Right ventricle myocardium inferior (tissue), 1 donor: ENCODE measurements around the gene PALLD. TPM values are rescaled to one million over a fixed set of nuclear protein-coding genes. Genes with fewer than 3 reads are reported as not detected.
"Not testable (repeated sequence)": the region's sequence is repeated elsewhere in the genome, so short reads cannot be mapped to it uniquely, and the experiment has no call there.

Experiments
- ATAC-seq: fragments of 200-7000 bp; cut with Tn5 transposase; one replicate; pipeline ENCODE4 v1.9.1; 2020; ENCODE audit warnings: mild to moderate bottlenecking, moderate library complexity
- DNase-seq: peaks from one replicate; pipeline ENCODE4 v3.0.0; 2021; ENCODE audit errors: missing footprints
- intact Hi-C: fragments of 100-400 bp; cut with DNase I; formaldehyde crosslinking; loops from one replicate; pipeline ENCODE4 v1.11.0; 2022
- total RNA-seq: library from RNA; stranded (reverse); fragmentation: NEBNext Ultra II Directional; extraction: Animal tissue kit (Norgen Biotek cat#: 25700); gene quantifications from one replicate; pipeline ENCODE4 v1.2.1, GENCODE V29; 2021
- donor health status: DM: no; HTN: yes; CAD: no; lungs with severe emphysema.

PALLD gene
- total RNA-seq, 1 donor from 2014 or later = 977 TPM

GRCh38 chr4:168803052-168803451 lies 306.2 kb downstream of the PALLD start:
- intact Hi-C loops, DNase-seq: not testable (repeated sequence)
- peak; percentile 47 for ATAC-seq

DNA sequence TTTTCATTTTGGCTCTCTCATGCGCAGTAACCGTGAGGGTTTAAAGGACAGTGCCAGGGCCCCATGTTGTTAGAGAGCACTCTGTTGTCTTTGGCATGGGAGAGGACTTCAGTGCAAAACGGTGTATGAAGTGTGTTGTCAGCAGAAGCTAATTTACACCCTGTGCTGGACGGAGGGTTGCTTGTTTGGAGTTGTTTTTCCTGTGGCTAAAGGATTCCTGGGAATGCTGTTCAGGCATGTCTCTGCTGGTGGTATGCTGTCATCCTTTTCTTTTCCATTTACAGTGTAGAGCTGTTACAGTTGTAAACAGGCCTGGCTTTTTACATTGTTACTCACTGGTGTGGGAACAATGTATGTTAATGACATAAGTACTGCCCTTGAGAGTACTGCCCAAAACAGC lies 306.9 kb downstream of the PALLD start:
- intact Hi-C loops = no loop called here
- ATAC-seq (peak; percentile 67), DNase-seq (no peak)

DNA sequence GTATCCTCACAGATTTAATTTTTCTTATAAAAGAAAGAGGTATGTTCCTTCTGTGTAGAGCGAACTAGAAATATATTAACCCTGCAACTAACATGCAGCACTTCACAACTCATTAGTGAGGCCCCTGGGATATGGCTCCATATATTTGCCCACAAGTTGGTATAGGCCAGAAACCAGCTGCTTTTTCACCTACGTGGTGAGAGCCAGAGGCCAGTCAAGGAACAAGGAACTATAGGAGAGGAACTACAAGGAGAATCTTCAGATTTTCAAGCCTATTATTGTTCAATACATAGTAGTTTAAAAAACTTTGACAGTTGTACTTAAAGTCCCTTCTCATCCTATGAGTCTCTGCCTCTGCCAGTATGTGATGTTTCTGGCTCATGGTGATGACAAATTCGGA lies 307.3 kb downstream of the PALLD start:
- ATAC-seq (no peak), DNase-seq (no peak)
- intact Hi-C loops = no loop called here

- intact Hi-C loops = no loop called here
- DNase-seq (no peak), ATAC-seq (no peak)
Measured at GRCh38 chr4:168805341-168805740, 308.5 kb downstream of the PALLD start.

GRCh38 chr4:168806247-168806646 lies 309.4 kb downstream of the PALLD start:
- ATAC-seq, DNase-seq, intact Hi-C loops: not testable (repeated sequence)

DNA sequence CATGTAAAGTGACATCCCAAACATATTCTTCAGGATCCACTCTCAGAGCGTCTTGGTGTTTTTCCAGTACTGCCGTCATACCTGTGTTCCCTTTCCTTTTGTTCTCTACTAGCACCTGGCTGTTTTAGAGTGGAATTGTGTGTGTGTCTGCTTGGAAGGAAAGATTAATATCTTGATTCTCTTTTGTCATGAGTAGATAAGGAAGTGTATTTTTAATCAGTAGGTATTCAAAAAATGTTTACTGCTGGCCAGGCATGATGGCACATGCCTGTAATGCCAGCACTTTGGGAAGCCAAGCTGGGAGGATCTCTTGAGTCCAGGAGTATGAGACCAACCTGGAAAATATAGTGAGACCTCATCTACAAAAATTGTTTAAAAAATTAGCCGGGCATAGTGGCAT lies 314.4 kb downstream of the PALLD start:
- ATAC-seq (peak; percentile 13), DNase-seq (no peak)
- intact Hi-C loops = no loop called here

DNA sequence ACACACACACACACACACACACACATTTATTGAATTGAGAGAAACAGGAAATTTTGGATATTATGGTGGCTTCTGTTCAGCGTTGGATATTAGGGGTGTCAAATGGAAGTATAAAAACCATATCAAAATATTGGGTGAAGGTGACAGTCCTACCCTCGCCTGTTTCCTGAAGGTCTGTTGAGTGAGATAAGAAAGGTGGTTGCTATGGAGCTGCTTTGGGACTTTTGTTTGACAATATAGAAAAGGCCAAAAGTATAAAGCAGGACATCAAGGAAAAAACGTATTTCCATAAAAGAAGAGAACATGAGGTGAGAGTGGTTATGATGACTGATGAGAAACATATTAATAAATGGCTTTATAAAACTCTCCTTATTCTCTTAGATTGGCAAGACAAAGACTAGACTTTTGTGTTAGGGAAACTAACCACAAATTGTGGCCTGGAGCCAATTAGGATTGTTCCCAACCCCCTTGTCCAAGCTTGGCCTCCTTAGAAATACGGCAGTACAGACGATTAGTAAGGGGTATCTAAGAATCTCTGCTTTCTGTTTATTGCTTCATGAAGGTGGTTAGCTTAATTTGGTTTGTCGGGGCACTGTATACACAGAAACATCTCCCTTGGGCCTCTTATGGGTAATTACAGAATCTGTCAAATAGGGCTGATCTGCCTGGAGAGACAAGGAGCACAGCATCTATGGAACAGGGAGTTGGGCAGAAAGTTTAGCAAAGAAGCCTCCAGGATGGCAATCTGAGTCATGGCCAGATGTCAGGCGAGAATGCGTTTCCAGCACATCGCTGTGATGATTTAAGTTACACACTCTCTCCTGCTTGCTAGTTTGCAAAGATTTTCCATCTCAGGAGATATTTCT lies 315.2 kb downstream of the PALLD start:
- ATAC-seq (no peak), DNase-seq (no peak)
- intact Hi-C loops = no loop called here

- no peak for DNase-seq
- ATAC-seq = no peak
- intact Hi-C loops = no loop called here
Measured at GRCh38 chr4:168812806-168813205, 316.0 kb downstream of the PALLD start.

- ATAC-seq = no peak
- DNase-seq = no peak
- intact Hi-C loops = no loop called here
Measured at GRCh38 chr4:168813890-168814289, 317.0 kb downstream of the PALLD start.

DNA sequence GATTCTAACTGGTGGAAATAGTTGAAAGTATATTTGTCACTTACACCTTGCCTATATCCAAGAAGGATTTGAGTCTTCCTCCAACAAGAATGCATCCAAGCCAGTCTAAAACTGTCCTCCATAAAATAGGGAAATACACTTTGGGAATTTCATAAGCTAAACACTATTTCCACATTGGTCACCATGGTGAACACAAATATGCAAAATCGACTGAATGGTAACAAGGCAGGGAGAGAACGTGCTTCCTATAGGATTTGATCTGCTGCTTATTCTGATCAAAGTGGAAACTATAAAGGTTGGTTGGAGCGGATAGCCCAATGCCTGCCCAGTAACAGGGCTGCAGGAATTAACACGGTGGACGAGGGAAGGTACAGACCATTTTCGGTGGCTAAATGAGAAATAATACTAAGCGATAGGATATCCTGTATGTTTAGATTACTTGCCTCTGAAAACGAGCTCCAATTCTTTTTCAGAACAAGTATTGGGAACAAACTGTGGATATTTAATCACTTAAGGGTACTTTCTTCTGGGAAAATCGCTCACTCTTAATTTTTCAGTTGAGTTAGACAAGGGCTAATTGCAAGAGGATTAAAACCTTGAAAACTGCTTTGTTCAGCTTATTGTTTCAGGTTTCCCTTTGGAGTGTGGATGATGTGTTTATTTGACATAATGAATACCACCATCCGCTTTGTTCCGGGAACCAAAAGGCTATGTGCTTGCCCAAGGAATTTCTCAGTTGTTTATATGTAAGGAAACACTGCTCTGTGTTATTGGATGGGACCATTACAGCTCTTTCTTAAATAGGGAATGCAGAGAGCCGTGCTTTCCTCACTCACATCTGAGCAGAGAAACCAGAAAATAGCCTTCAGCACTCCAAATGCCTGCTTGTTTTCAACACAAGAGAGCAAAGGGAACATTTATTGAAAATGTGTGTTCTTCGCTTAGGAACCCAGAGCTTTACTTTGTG lies 318.8 kb downstream of the PALLD start:
- ATAC-seq (no peak), DNase-seq (no peak)
- intact Hi-C loops = loop anchor here (2.0 kb wide), 1 partner anchor 15 kb away; no protein-coding TSS in a partner anchor

- no peak for ATAC-seq
- DNase-seq = no peak
- intact Hi-C loops = loop anchor here (2.0 kb wide), 1 partner anchor 13 kb away; no protein-coding TSS in a partner anchor
Measured at GRCh38 chr4:168817370-168817769, 320.5 kb downstream of the PALLD start.

- no peak for ATAC-seq
- intact Hi-C loops = no loop called here
- DNase-seq = no peak
Measured at GRCh38 chr4:168822481-168822880, 325.6 kb downstream of the PALLD start.

GRCh38 chr4:168825975-168826374 lies 329.1 kb downstream of the PALLD start:
- DNase-seq = no peak

DNA sequence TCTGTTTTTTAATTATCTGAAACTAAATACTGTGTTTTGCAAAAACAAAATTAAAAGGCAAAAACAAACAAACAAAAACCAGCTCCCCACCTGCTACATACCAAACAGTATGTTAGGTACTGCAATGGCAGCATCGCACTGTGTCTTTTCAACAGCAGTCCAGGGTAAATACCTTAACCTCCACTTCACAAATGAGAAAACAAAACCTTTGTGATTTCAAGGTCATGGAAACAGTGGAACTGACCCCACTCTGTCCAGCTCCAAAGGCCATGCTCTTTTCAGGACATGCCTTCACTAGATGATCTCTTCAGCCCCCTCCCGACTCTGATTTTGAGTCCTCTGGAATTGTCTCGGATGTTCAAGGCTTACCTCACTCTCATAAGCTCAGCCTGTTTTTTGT lies 329.8 kb downstream of the PALLD start:
- DNase-seq = no peak
- ATAC-seq = no peak
- intact Hi-C loops = no loop called here

More at GRCh38 chr4:168825975-168826374, 329.1 kb downstream of the PALLD start:
- intact Hi-C loops = no loop called here
- no peak for ATAC-seq

DNA sequence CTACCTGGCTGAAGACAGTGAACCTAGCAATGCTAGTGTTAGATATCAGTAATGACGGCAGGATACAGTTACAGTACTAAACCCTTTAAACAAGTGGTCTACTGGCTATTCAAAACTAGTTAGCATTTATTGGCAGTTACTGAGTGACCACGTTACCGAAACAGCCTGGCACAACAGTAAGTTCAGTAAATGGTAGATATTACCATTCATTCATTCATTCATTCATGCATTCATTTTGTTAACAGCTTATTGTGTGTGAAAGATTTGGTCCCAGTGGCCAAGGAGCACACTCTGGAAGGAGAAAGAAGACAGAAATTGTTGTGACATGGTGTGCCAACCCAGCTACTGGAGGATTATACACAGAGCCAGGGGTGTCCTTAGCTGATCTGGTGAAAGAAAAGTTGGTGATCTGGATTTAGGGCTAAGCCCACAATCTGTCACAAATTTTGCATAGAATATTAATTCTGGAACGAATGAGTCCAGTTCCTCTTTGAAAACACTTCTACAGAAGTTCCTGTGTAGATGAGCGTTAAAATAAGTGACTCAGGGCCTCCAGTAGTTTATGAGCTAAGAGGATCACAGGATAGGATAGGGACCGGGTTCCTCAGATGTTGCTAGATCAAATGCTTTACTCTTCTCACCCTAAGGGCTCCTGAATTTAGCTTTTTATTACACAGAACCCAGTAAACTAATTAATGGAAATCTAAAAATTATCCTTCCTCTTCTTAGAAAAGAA lies 334.1 kb downstream of the PALLD start:
- no peak for DNase-seq
- intact Hi-C loops = loop anchor here (2.0 to 5.0 kb wide), 4 partner anchors 14 to 114 kb away; no protein-coding TSS in a partner anchor
- ATAC-seq = no peak

- DNase-seq (no peak), ATAC-seq (no peak)
- intact Hi-C loops = loop anchor here (2.0 to 5.0 kb wide), 4 partner anchors 15 to 114 kb away; no protein-coding TSS in a partner anchor
Measured at GRCh38 chr4:168831585-168831918, 334.7 kb downstream of the PALLD start.

GRCh38 chr4:168831919-168832762 lies 335.3 kb downstream of the PALLD start:
- DNase-seq (peak; percentile 91), ATAC-seq (peak; percentile 92)
- intact Hi-C loops = loop anchor here (2.0 to 5.0 kb wide), 4 partner anchors 15 to 115 kb away; no protein-coding TSS in a partner anchor
